Hepatocyte (in vitro differentiated cells): Measurements from ENCODE around the gene ASZ1.

ENCODE experiments used
- CTCF ChIP-seq: fragments of 200-600 bp; sonication (generic); IDR thresholded peaks from 2 replicates; pipeline ENCODE4 v1.5.1; 2016; ENCODE audit warnings: antibody characterized with exemption, mild to moderate bottlenecking; ENCODE audit not compliant: poor library complexity
- EZH2 ChIP-seq: fragments of 200-600 bp; sonication (generic); IDR thresholded peaks from 2 replicates; pipeline ENCODE4 v1.6.1; 2016; ENCODE audit warnings: antibody characterized with exemption, mild to moderate bottlenecking, borderline replicate concordance
- EZH2phosphoT487 ChIP-seq: fragments of 200-600 bp; sonication (generic); IDR thresholded peaks from one replicate; pipeline ENCODE4 v1.6.1; 2018; ENCODE audit warnings: antibody characterized with exemption, mild to moderate bottlenecking, low read depth, moderate library complexity; ENCODE audit not compliant: unreplicated experiment, severe bottlenecking

DNA sequence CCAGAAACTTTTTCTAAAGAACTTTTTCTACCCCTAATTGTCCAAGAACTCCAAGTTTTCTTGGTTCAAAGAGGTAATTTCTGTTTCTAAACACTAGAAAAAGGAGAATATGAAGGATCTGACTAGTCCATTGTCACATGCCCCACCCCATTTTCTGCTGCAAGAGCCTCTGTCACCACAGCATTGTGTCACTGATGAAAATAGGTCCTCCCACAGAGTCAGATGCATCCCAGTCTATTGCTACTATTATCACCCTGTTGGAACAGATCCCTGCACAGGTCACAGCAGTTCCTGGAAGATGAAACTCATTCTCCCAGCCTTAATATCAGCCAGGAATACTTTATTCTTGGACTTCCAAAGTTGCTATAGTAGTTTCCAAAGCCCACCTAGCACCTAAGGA, 45.0 kb upstream of the ASZ1 start:
- TF ChIP-seq CTCF, result no peak
- TF ChIP-seq EZH2, result no peak
- TF ChIP-seq EZH2phosphoT487, result no peak
